H54 (cell line): Measurements from ENCODE around the gene MNAT1.

ENCODE experiments used
- DNase-seq: peaks from one replicate; pipeline ENCODE4 v3.0.0; 2011; ENCODE audit warnings: low spot score, mixed read lengths; ENCODE audit not compliant: insufficient read length
- FAIRE-seq: peaks from 3 replicates; lab custom pipeline; 2011; peaks lifted over from hg19 to GRCh38; lab: Jason Lieb, UNC
- POLR2A ChIP-seq: IDR thresholded peaks from 2 replicates; pipeline ENCODE4 v1.6.1; 2011; ENCODE audit warnings: low read depth, mild to moderate bottlenecking, low read length

The MNAT1 gene

DNA sequence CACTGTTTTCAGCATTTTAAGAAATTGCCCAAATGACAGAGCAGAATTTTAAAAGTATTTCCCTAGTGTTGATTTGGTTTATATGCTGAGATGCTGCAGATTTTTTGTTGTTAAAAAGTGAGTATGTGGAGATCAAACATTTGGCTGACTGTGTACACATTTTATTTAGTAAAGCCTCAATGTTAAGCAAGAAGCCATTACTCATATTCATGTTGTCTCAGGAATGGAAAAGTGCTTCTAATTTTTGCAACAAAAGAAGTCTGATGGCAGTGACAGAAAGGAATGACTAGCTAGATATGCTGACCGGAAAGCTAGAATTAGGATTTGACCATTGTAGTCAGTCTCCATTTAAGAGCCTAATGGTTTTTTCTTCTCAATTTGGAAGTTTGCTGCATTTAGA lies 269.0 kb downstream of the MNAT1 start:
- DNase-seq (no peak), FAIRE-seq (no peak)

GRCh38 chr14:61019537-61019936 lies 285.0 kb downstream of the MNAT1 start:
- no peak for FAIRE-seq
- no peak for TF ChIP-seq POLR2A
- DNase-seq, result no peak

More for the DNA sequence above, 269.0 kb downstream of the MNAT1 start:
- TF ChIP-seq POLR2A, result no peak
